8988T (cell line): Measurements from ENCODE around the gene SMIM32.

Source experiments
- DNase-seq: peaks from one replicate; pipeline ENCODE4 v3.0.0; 2011

Gene SMIM32

GRCh38 chr5:136206361-136206760 lies 13.4 kb upstream of the SMIM32 start:
- DNase-seq = no peak

GRCh38 chr5:136205941-136206340 lies 13.0 kb upstream of the SMIM32 start:
- no peak for DNase-seq

GRCh38 chr5:136205061-136205702 lies 12.2 kb upstream of the SMIM32 start:
- DNase-seq = no peak

GRCh38 chr5:136203303-136203922 lies 10.5 kb upstream of the SMIM32 start:
- no peak for DNase-seq

- DNase-seq = no peak
Measured at GRCh38 chr5:136202469-136203205, 9.7 kb upstream of the SMIM32 start.

- DNase-seq = no peak
Measured at GRCh38 chr5:136201870-136202269, 8.9 kb upstream of the SMIM32 start.

- DNase-seq = no peak
Measured at GRCh38 chr5:136200761-136201160, 7.8 kb upstream of the SMIM32 start.

- DNase-seq = no peak
Measured at GRCh38 chr5:136200130-136200529, 7.2 kb upstream of the SMIM32 start.

GRCh38 chr5:136199408-136199807 lies 6.4 kb upstream of the SMIM32 start:
- no peak for DNase-seq

- DNase-seq = no peak
Measured at GRCh38 chr5:136198453-136198852, 5.5 kb upstream of the SMIM32 start.

- no peak for DNase-seq
Measured at GRCh38 chr5:136197462-136198142, 4.6 kb upstream of the SMIM32 start.

GRCh38 chr5:136195971-136196820 lies 3.2 kb upstream of the SMIM32 start:
- DNase-seq = no peak

- no peak for DNase-seq
Measured at GRCh38 chr5:136194576-136194975, 1.6 kb upstream of the SMIM32 start.

- DNase-seq = no peak
Measured at GRCh38 chr5:136193322-136193935, 467 bp upstream of the SMIM32 start.

- no peak for DNase-seq
Measured at GRCh38 chr5:136192015-136192525, 892 bp downstream of the SMIM32 start.

GRCh38 chr5:136191304-136192014 lies 1.5 kb downstream of the SMIM32 start:
- DNase-seq = no peak

- DNase-seq = no peak
Measured at GRCh38 chr5:136190904-136191303, 2.1 kb downstream of the SMIM32 start.

GRCh38 chr5:136190091-136190720 lies 2.8 kb downstream of the SMIM32 start:
- DNase-seq = no peak

- DNase-seq = no peak
Measured at GRCh38 chr5:136188859-136189258, 4.1 kb downstream of the SMIM32 start.

GRCh38 chr5:136186796-136187195 lies 6.2 kb downstream of the SMIM32 start:
- no peak for DNase-seq
